ENCODE data around the gene RNF17. TPM values are rescaled to one million over a fixed set of nuclear protein-coding genes. Genes with fewer than 3 reads are reported as not detected.

Gene RNF17
- total and polyA plus RNA-seq, 12 donors, result 0.28 TPM; not detected in 11

GRCh38 chr13:24718192-24718965, 45.6 kb upstream of the RNF17 start:
- Histone ChIP-seq H3K4me1 (replicated peaks in 1 of 2) (peaks cover 0 to under 1% of the 10 kb centered on the region in 2 donors), H3K4me3 (no peak overlapping the region), H3K36me3 (replicated peaks in 1 of 2) (no peaks in the 10 kb centered on the region), H3K27ac (no peak overlapping the region), H3K27me3 (no peaks in the 10 kb centered on the region), H3K9me3 (replicated peaks in 1 of 3) (no peaks in the 10 kb centered on the region)
- WGBS, 4 donors, result 89 to 92% (median 91%) methylated on average over 30 to 40 of the region's 40 CpGs
- intact Hi-C loops (cut with DNase I), result no loop called here
- no peak for DNase-seq
- TF ChIP-seq, protein P1, sequence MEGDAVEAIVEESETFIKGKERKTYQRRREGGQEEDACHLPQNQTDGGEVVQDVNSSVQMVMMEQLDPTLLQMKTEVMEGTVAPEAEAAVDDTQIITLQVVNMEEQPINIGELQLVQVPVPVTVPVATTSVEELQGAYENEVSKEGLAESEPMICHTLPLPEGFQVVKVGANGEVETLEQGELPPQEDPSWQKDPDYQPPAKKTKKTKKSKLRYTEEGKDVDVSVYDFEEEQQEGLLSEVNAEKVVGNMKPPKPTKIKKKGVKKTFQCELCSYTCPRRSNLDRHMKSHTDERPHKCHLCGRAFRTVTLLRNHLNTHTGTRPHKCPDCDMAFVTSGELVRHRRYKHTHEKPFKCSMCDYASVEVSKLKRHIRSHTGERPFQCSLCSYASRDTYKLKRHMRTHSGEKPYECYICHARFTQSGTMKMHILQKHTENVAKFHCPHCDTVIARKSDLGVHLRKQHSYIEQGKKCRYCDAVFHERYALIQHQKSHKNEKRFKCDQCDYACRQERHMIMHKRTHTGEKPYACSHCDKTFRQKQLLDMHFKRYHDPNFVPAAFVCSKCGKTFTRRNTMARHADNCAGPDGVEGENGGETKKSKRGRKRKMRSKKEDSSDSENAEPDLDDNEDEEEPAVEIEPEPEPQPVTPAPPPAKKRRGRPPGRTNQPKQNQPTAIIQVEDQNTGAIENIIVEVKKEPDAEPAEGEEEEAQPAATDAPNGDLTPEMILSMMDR (IDR thresholded peaks at IDR 0.05), result no peak
- TF ChIP-seq POLR2A (IDR thresholded peaks at IDR 0.05), result no peak

- TF ChIP-seq, protein P1 (IDR thresholded peaks at IDR 0.05), result no peak
- no peak for TF ChIP-seq POLR2A (IDR thresholded peaks at IDR 0.05)
- no peaks in the 10 kb centered on the region for H3K9me3 ChIP-seq (replicated peaks in 1 of 3)
- H3K36me3 ChIP-seq (replicated peaks in 1 of 2), result no peaks in the 10 kb centered on the region
- intact Hi-C loops (cut with DNase I), result no loop called here
- H3K4me3 ChIP-seq, result no peak overlapping the region
- 80 to 86% (median 82%) methylated on average over 10 to 12 of the region's 12 CpGs for WGBS, 4 donors
- no peak for DNase-seq
- H3K27me3 ChIP-seq, result no peaks in the 10 kb centered on the region
- H3K27ac ChIP-seq, result no peak overlapping the region
- no peaks in the 10 kb centered on the region for H3K4me1 ChIP-seq (replicated peaks in 1 of 2)
Measured at GRCh38 chr13:24719139-24719538, 44.8 kb upstream of the RNF17 start.

GRCh38 chr13:24723206-24723605, 40.8 kb upstream of the RNF17 start:
- TF ChIP-seq, protein P1 (IDR thresholded peaks at IDR 0.05), result no peak
- TF ChIP-seq POLR2A (IDR thresholded peaks at IDR 0.05), result no peak
- Histone ChIP-seq H3K4me3 (no peak overlapping the region), H3K4me1 (replicated peaks in 1 of 2) (no peaks in the 10 kb centered on the region), H3K27ac (no peak overlapping the region), H3K36me3 (replicated peaks in 1 of 2) (no peaks in the 10 kb centered on the region), H3K27me3 (no peaks in the 10 kb centered on the region), H3K9me3 (replicated peaks in 1 of 3) (no peaks in the 10 kb centered on the region)
- no peak for DNase-seq
- WGBS, 4 donors, result 66 to 88% (median 79%) methylated on average over 7 to 12 of the region's 12 CpGs
- intact Hi-C loops (cut with DNase I), result no loop called here

GRCh38 chr13:24724714-24725113, 39.3 kb upstream of the RNF17 start:
- no peaks in the 10 kb centered on the region for H3K9me3 ChIP-seq (replicated peaks in 1 of 3)
- no peaks in the 10 kb centered on the region for H3K36me3 ChIP-seq (replicated peaks in 1 of 2)
- H3K27me3 ChIP-seq, result no peaks in the 10 kb centered on the region
- H3K4me3 ChIP-seq, result no peak overlapping the region
- no peaks in the 10 kb centered on the region for H3K4me1 ChIP-seq (replicated peaks in 1 of 2)
- no peak for TF ChIP-seq POLR2A (IDR thresholded peaks at IDR 0.05)
- TF ChIP-seq, protein P1 (IDR thresholded peaks at IDR 0.05), result no peak
- intact Hi-C loops (cut with DNase I), result loop anchor here in 1 of 2 donors (5.0 kb wide), 1 partner anchor 32 kb away; no protein-coding TSS in a partner anchor
- 42 to 60% (median 58%) methylated on average over 2 of the region's 2 CpGs for WGBS, 4 donors
- no peak for DNase-seq
- H3K27ac ChIP-seq, result no peak overlapping the region
